Measurements from ENCODE around the gene LAD1.
A peak's percentile ranks its signal among the peaks of the same experiment; 100 is the strongest.

LAD1 gene, protein sequence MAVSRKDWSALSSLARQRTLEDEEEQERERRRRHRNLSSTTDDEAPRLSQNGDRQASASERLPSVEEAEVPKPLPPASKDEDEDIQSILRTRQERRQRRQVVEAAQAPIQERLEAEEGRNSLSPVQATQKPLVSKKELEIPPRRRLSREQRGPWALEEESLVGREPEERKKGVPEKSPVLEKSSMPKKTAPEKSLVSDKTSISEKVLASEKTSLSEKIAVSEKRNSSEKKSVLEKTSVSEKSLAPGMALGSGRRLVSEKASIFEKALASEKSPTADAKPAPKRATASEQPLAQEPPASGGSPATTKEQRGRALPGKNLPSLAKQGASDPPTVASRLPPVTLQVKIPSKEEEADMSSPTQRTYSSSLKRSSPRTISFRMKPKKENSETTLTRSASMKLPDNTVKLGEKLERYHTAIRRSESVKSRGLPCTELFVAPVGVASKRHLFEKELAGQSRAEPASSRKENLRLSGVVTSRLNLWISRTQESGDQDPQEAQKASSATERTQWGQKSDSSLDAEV

DNA sequence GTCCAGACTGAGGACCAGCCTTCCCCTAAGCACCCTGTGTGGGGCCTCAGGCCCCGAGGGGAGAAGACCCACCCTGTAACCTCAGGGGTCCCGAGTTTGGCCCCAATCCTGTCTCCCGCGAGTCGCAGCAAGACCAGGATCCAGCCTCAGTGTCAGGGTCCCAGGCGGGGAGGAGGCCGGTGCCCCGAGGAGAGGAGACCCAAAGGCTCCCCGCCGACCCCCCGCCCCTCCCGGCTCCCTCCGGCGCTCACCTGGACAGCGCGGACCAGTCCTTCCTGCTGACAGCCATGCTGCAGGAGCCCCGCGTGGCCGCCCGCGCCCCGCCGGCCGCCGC lies at the start of gene LAD1:
LAD1 (minus strand) TSS at position 307 of the 334 bp plus-strand sequence; CDS start at position 289, 18 bp downstream.
- DNase-seq (ENCODE audit: extremely low read depth in 1 of 2, low read depth in 1 of 2) = no peak

DNA sequence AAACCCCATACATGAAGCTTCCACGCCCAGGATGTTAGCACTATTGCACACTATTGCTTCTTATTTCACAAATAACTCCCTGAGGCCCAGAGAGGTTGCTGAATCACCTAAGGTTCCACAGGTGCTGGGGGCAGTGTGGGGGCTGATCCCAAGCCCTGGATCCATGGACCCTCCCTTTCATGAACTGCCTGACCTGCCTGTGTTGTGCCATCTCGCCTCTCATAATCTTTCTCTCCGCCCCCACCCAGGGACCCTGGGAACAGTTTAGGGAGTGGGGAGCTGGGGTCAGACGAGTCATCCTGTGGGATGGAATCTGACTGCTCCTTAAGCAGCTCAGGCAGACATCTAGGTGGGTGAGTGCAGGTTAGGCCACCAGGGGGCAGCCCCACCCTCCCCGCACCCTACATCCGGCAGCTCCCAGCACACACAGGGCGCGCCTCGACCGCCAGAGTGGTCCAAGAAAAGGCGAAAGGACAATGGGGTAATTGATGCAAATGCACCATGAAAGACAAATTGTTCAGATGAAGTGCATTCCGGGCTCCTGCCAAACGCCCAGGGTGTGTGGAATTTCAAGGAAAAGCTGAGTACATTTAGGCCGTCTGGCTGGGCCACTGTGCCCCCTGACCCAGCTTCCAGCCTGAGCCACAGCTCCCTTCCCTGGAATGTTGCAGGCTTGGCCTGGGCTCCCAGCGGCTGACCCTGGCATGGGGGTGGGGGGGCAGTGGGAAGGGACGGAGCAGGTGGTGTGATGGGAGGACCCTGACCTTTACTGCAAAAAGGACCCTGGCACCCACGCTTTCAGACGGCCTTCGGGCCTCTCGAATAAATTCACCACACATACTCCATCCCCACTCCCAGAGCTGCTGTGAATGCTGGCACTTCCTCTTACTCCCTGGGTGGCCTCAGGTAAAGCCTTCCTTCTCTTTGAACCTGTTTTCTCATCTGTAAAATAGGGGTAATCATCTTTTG lies 49.1 kb upstream of the LAD1 start:
- peak in 1 of 2 donors; percentile 33 for DNase-seq (ENCODE audit: extremely low read depth in 1 of 2, low read depth in 1 of 2)

DNA sequence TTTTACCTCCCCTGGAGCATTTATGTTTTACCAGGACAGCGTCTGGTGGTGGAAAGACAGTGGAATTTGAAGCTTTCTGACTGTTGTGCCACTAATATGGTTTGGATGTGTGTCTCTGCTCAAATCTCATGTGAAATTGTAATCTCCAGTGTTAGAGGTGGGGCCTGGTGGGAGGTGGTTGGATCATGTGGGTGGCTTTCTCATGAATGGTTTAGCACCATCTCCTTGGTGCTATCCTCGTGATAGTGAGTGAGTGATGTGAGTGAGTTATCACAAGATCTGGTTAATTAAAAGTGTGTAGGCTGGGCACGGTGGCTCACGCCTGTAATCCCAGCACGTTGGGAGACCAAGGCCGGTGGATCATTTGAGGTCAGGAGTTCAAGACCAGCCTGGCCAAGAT lies 46.2 kb upstream of the LAD1 start:
- DNase-seq (ENCODE audit: extremely low read depth in 1 of 2, low read depth in 1 of 2) = no peak

DNA sequence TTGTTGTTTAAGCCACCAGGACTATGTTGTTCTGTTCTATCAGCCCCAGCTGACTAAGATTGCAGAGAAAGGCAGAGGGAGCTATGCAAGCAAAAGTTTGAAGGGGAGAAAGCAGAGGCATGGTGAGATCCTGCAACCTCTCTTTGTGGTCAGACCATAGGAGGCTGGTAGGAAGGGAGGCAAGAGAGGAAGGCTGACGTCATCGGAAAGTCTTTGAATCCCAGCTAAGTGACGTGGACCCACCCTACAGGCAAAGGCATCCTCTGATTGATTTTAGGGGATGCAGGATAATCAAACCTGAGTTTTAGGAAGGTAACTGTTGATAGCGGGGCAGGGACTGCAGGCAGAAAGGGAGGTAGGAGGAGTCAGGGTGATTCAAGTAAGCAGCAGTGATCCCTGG lies 45.7 kb upstream of the LAD1 start:
- no peak for DNase-seq (ENCODE audit: extremely low read depth in 1 of 2, low read depth in 1 of 2)

DNA sequence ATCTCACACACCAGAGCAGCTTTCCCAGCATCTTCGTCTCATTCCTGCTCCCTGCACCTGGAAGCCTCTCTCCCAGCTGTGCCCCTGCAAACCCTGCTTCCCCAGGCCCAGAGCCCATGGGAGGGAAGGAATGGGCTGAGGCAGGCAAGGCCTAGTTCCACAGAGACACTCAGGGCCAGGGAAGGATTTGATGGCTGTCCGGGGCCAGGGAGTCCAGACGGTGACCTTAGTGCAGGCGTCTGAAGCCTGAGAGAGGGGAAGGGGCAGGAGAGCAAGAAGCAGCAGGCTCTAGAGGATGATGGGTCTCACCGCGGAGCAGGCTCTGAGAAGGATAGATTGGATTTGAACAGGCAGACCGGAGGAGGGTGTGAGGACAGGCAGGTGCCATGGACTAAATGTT lies 44.6 kb upstream of the LAD1 start:
- no peak for DNase-seq (ENCODE audit: extremely low read depth in 1 of 2, low read depth in 1 of 2)

DNA sequence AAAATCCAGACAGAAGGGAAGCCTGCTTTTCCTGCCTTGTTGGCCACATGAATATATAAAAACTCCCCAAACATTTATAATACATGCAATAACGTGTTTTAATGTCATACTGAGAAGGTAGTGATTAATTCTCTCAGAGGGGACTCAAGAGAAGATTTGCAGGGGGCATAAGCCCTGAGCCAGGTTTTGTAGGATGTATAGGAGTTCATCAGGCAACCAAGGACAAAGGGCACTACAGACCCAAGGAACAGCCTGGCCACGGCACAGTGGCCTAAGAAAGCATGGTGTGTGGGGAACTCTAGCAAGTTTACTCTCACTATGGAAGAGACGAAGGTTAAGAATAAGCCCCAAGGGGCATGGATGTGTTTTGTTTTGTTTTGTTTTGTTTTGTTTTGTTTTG lies 37.8 kb upstream of the LAD1 start:
- DNase-seq (ENCODE audit: extremely low read depth in 1 of 2, low read depth in 1 of 2) = no peak

DNA sequence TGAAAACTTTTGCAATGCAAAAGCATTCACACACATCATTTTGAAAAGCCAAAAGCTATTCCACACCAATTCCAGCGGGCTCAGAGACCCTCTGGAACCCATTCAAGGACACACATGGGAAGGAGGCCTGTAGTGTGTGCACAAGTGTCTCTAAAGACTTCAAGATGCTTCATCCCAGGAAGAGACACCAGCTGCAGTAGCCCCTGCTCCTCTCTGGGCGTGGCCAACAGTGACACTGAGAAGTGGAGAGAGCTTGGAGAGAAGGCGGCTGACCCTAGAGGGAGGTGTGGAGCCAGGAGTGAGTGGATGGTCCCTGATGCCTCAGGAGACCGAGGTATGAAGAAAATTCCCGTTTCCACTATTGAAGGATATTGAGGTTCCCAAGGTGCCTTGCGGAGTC lies 37.3 kb upstream of the LAD1 start:
- DNase-seq (ENCODE audit: extremely low read depth in 1 of 2, low read depth in 1 of 2) = no peak

DNA sequence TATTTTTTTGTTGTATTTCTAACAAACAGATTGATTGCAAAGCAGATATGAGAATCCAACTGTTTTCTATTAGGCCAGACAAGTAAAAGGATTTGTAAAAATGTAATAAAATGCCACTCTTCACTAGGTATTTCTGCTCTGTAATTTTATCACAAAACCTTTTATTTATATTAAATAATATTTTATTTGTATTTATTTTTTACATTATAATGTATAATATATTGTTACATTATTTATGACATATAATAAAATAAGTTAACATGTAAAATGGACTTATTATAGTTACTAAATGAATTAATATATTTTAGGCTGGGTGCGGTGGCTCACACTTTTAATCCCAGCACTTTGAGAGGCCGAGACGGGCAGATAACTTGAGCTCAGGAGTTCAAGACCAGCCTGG lies 35.1 kb upstream of the LAD1 start:
- DNase-seq (ENCODE audit: extremely low read depth in 1 of 2, low read depth in 1 of 2) = no peak

DNA sequence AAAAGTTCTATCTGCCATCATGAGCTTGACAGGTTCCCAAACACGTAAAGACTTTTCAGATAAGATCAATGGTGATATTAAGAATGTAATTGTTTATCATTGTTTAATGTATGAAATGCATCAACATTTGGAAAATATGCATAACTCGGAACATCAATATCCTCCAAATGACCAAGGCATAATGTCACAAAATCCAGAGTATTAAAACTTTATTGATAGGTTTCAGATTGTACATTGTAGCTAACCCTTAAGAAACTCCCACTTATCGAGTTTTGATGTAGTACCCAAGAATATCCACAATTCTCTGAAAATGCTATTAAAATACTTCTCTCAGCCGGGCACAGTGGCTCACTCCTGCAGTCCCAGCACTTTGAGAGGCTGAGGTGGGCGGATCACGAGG lies 34.5 kb upstream of the LAD1 start:
- no peak for DNase-seq (ENCODE audit: extremely low read depth in 1 of 2, low read depth in 1 of 2)

DNA sequence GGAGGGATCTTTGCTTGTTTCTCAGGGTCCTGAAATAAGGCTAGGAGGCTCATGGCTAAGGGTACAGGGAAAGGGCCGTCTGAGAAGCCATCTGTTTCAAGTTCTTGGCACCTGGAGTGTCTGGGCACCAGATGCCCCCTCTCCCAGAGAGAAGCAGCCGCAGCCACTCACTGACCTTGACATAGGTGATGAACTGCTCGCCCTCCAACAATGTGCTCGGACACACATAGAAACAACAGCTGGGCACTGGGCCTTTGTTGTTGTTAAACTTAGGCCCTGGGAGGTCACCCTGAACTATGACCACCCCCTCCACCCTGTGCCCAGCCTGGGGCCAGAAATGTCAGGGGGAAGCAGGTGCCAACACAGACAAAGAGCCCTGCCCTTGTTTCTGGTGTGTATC lies 31.7 kb upstream of the LAD1 start:
- no peak for DNase-seq (ENCODE audit: extremely low read depth in 1 of 2, low read depth in 1 of 2)

DNA sequence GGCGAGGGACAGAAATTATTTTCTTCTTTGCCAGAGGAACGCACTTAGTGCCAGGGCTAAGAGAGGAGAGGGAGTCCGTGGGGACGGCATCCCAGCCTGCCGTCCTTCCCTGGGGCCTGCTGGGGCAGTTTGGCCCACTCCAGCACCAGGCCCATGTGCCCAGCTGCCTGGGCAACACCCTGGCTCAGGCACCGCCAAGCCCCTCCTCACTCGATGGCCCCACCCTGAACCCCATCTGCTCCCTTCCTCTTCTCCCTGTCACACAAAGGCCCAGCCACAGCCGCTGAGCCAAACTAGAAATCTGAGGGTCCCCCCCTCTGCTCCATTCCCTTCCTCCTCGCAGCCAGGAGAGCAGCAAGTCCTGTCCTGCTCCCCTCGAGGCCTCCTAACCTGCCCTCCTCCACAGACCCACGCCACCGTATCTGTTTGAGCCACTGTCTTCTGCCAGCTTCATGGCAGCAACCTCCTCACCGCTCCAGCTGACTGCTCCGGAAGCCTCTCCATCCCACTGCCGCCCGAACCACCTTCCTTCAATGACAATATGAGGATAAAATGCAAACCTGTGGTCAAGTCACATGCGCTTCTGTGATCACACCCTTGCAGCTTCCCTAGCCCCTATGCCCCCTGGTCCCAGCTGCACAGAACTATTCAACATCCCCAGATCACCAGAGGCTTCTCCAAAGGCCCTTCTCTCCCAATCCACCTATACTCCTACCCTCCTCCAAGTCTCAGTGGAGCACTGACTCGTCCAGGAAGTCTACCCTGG lies 30.8 kb upstream of the LAD1 start:
- DNase-seq (ENCODE audit: extremely low read depth in 1 of 2, low read depth in 1 of 2) = no peak

DNA sequence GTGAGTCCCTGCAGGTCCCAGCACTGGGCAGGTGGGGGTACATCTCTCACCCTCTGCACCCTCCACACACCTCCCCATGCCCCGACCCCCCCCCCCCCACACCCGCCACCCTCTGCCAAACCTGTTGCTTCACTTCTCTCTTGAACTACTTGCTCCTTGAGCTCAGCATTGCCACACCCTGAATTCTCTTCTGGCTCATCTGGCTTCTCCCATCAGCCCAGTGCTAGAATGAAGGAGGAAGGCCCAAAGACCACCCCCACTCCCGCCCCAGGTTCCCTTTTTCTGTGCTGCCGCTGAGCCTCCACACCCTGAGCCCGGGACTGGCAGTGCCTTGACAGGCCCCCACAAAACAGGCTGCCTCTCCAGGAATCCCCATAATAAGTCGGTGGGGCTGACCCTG lies 28.8 kb upstream of the LAD1 start:
- no peak for DNase-seq (ENCODE audit: extremely low read depth in 1 of 2, low read depth in 1 of 2)

DNA sequence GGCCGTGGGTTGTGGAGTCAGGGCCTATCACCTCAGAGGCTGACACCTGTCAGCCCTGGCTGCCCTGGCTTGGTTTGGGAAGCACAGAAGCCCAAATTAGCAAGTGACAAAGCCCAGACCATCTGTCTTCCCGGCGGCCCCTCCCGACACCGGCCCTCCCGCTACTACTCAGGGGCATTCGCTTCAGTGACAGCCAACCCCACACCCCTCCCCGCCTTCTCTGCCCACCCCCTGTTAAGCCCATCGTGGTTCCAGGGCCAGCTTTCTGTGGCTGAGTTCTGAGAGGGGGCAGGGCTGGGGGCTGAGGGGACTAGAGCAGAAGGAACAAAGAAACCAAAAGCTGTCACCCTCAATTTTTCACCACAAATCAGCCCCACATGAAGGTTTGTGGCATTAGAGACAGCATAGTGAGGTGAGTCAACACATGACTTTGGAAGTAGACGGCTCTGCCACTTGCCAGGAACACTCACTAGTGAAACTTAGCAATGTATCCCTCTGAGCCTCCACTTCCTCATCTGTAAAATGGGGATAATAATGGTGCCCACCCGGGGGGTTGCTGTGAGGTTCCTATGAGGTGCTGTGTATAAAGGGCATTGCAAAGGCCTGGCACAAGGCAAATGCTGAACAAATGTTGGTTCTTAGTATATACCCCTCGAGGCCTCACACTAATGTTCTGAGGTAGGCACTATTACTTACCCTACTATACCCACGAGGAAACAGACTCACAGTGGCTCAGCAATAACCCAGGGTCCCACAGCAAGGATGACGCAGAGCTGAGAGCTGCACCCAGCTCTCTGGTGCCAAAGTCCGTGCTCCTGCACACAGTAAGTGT lies 27.6 kb upstream of the LAD1 start:
- no peak for DNase-seq (ENCODE audit: extremely low read depth in 1 of 2, low read depth in 1 of 2)

DNA sequence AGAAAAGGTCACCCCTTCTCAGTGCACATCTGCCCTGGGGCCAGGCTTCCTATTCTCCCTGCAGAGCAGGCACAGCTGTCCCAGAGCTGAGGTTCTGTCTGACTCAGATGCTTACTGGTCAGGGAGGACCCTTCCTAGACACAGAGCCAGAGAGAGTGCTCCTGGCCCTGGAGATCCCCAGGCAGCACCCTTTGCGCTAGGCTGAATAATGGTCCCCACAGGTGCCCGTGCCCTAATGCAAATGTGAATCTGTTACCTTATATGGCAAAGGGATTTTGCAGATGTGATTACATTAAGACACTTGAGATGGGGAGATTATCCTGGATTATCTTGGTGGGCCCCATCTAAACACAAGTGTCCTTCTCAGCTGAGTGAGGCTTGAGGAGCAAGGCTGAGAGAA lies 25.0 kb upstream of the LAD1 start:
- DNase-seq (ENCODE audit: extremely low read depth in 1 of 2, low read depth in 1 of 2) = no peak

DNA sequence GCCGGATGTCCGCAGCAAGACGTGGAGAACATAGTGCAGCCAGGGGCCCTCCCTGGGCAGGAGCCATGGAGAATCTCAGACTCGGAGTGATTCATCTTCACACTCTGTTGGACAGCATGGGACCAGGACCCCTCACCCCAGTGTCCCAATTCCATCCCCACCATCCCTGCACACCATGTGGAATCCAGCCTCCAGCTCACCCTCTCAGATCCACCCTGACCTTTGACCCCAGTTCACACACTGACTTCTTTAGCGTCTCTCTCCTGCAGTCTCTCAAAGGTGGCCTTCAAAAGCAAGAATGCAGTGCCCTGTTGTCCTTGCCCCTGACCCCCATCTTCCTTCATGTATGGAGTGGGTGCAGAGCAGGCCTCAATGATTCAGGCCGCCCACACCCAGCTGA lies 24.5 kb upstream of the LAD1 start:
- DNase-seq (ENCODE audit: extremely low read depth in 1 of 2, low read depth in 1 of 2) = no peak

DNA sequence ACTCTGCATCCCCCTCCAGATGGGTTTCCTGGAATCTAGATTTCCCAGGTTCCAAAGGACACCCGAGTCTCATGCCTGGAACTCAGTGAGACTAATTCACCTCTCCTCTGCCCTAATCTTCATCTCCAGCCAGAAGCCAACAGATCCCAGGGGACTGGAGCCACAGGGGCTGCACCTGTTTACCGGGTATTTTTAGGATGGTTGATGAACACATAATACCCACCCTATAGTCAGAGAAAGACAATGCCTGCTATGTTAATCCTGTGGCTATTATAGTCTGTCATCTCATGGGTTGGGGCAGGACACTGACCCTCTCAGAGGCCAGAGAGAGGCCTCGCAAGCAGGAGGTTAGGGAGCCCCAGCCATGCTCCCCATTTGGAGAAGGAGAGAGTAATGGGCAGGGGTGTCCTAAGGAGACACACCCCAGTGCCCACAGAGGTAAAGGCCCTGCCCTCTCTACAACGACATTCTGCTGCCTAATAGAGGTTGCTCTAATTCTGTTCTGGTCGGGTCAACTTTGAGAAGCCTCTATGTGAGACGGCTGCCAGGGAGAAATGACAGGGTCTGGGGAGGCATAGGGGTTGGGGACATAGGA lies 23.4 kb upstream of the LAD1 start:
- DNase-seq (ENCODE audit: extremely low read depth in 1 of 2, low read depth in 1 of 2) = no peak

DNA sequence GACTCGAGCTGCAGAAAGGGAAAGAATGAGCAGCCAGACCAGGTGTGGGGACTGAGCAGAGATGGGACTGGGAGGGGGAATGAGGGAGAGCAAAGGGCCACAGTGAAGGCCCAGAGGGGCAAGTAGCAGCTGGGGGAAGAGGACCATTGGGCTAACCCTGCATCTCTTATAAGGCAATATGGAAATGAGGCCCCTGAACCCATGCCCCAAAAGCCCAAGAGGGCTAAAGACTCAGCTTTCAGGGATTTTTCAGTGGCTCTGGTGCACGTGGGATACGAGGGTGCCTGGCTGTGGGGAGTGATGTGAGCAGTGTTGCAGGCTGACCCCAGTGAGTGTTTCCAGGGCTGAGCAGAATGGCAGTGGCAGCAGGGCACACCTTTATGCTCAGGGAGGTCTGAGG lies 22.9 kb upstream of the LAD1 start:
- DNase-seq (ENCODE audit: extremely low read depth in 1 of 2, low read depth in 1 of 2) = no peak

DNA sequence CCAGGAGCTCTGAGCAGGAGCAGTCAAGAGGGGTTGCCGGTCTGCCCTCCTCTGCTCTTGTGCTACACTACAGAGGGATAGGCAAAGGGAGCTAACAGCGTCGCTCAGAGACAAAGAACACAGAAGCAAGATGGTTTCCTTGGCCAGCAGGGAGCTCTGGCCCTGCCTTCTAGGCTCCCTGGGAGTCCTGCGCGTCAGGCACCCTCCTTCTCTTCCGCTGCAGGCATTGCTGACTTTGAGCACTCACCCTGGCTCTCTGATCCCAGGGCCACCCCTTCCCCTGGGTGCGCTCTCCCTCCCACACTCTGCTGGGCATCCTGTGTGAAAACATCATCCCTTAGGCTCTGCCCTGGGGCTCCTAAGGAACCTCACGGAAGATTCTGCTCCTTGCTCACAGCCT lies 21.9 kb upstream of the LAD1 start:
- DNase-seq (ENCODE audit: extremely low read depth in 1 of 2, low read depth in 1 of 2) = no peak

DNA sequence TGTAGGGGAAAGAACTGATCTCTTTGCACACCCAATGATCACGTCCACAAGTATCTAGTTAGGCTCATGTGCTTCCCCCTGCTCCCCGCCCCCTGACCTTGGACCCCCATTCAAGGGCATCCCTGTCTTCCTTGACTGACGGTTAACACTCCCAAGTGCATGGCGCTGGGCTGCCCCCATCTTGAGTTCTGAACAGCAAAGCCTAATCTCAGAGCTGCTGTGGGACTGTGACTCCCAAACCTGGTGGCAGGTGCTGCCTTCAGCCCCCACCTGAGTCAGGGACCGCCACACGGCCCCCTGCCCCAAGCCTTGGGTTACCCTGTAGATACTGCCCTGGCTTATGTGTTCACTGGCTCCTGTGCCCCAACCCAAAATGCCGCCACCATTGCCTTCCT lies 21.5 kb upstream of the LAD1 start:
- DNase-seq (ENCODE audit: extremely low read depth in 1 of 2, low read depth in 1 of 2) = no peak

Measured in activated CD8-positive, alpha-beta memory T cell treated with anti-CD3 and anti-CD28 coated beads for 1 hour (primary cell).